CD4-positive, alpha-beta T cell treated with Interleukin-15 for 4 hours (primary cell): ENCODE results near the gene NME3.
"Not testable (repeated sequence)": the region's sequence is repeated elsewhere in the genome, so short reads cannot be mapped to it uniquely, and the experiment has no call there.

ENCODE experiments used
- DNase-seq: peaks from one replicate; pipeline ENCODE4 v3.0.0-alpha.2; 2020; ENCODE audit warnings: low spot score

NME3 gene

DNA sequence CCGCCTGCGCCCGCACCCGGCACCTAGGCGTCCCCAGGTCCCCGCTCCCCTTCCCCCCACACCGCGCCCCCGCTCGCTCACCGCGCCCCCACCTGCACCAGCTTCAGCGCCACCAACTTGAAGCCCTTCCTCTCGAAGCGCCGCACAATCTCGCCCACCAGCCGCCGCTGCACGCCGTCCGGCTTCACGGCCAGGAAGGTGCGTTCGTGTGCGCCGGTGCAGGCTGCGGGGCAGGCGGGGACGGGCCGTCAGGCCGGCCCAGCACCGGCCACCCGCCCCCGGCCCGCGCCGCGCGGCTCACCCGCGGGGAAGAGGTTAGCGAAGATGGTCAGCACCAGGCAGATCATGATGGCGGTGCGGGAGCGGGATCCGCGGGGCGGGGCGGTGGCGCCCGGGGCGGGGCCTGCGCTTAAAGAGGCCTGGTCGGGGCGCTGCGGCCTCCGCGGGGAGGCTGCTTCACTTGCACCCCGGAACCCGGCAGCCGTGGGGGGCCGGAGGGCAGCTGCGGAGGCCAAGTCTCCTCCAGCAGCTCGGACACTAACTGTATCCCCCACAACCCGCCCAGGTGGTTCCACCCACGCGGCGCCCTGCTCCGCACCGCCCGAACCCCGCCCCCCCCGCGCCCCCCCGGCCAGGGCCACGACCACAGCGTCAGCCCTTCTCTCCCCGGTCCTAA is at the start of gene NME3:
Gene NME3 (minus strand): TSS at position 356 of the 676 bp plus-strand sequence. CDS start 9 bp downstream, at position 347.
- DNase-seq = peak; percentile 74

DNA sequence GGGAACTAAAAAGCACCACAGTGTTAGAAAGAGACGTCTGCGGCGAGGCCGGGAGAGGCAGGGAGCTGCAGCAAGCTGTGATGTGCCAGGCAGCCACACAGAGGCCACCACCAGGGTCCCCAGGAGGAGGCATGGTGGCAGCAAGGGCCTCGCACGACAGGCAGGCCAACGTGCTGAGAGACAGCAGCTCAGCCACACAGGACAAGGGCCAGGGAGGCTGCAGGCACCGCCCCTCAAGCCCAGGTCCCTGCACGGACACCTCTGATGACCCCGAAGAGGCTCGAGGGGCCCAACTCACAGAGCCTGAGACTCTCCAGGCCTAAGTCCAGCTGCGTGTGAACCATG is 49.6 kb upstream of the NME3 start:
- DNase-seq = no peak

DNA sequence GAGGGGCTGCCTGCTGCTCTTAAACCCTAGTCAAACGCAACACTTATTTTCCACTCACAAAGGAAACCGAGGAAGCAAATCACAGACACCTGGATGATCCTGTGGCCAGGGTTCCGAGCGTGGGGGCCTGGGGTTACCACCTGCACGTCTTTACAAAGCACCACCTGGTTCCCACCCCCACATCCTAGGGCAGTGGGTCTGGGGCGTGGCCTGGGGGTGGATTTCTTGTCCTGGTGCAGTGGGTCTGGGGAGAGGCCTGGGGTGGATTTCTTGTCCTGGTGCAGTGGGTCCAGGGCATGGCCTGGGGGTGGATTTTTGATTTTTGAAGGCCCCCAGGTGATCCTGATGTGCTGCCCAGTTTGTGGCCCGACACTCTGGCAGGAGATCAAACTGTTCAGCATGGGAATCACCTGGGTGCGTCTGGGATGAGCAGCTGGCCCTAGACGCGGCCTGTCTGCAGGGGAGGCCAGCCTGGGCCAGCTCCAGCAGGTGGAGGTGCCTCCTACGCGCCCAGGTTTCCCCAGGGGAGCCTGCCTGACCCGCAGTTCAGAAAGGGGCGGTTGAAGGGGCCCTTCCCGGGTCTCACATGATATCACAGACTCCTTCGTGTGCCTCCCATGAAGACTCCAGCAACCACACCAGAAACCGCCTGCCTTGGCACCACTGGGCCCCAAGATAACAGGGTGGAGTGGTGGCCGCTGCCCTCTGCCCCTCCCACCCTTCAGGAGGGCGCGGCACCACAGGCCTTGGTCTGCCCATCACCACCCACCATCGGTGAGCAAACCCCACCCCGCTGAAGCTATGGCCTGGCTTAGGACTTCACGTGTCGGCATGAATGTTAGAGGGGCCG is 49.0 kb upstream of the NME3 start:
- no peak for DNase-seq

DNA sequence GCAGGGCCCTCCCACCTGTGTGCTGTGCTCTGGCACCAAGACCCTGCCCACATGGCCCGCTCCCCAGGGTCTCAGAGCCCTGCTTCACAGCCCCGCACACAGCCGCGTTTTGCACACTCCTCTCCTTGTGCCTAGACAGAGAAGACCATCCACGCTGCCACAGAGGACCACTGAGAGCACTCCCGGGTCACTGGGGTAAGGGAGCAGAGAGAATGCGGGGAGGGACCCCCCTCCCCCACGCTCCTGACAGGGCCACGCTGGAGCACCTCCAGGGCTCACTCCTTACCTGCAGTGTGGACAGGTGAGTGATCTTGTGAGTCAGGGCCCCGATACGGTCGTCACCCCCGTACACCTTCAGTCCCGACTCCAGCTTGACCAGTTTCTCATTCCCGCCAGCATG is 48.3 kb upstream of the NME3 start:
- no peak for DNase-seq

DNA sequence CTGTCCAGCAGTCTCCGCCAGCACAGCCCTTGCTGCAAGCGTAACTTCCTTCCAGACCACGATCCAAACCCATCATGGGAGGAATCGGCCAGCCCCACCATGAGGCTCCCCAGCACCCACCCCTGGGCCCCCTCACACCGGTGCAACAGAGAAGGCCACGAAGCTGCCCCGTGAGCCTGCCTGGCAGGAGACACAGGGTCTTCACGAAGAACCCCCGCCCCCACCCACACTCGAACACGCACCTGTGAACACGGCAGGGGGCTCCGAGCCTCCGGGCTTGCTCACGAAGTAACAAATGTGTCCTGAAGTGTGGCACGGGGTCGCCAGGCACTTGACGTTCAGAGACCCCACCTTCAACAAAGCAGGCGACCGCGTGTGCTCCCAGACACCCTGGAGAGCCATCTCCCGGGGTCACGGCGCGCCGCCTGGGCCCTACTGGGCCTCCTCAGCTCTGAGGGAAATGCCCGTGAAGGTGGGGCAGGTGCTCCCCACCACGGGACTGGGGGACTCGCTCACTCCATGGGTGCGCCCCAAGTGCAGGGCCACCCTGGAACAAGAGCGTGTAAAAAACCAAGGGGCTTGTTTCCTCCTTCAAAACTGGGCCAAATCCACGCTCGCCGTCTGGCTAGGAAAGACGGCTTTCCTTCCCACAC is 47.7 kb upstream of the NME3 start:
- no peak for DNase-seq

DNA sequence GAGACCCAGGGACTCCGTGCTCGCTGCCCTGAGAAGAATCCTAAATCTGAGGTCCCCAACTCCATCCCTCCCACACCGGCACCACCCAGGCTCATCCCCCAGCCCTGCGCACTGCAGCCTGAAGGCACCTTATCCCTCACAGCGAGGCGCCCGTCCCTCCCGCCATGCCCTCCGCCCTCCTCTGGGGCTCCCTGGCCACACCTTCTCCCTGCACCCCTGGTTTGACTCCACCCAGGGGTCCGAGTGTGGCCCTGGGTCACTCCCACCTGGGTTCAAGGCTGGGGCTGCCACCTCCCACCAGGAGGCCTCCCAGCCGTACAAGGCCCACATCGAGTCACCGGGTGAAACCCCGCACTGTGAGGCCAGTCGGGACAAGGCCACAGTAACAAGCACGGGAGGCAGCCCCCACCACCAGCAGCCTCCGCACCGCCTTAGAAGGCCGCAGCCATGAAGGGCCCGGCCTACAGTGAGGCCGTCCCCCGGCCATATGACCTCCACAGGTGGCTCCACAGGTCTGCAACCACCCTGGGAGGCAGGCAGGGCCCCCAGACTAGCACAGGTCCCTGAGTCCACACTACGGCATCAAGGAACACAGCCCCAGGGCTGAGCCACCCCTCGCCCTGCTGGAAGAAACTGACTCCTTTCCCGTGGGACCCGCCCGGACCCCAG is 47.0 kb upstream of the NME3 start:
- DNase-seq = no peak

DNA sequence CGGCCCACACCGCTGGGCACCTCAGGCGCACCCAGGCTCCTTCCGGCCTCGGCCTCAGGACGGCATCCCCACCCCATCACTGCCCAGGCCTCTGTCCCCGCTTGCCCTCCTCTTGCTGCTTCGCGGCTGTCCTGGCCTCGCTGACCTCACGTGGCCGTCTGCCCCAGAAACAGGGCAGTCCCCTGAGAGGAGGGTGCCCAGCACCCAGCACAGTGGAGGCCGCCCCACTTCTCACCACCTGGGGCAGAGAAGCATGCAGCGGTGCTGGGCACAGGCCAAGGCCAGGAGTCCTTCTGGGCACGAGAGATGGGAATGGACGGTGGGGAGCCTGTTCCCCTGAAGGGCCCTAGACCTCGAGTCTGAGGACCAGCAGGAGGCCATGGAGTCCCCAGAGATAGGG is 46.4 kb upstream of the NME3 start:
- DNase-seq = no peak

DNA sequence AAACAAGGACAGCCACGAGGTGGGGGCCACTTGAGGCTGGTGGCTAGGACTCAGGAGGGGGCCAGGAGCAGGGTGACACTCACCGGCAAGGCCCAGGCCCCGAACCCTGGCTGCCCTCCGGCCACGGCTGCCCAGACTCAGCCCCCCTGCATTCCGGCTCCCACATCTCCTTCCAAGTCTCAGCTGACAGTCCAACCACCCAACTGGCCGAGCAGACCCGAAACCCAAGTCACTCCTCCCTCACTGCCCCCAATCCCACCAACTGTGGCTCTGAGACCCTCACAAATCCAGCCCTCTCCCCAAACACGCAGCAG is 45.9 kb upstream of the NME3 start:
- DNase-seq = no peak

DNA sequence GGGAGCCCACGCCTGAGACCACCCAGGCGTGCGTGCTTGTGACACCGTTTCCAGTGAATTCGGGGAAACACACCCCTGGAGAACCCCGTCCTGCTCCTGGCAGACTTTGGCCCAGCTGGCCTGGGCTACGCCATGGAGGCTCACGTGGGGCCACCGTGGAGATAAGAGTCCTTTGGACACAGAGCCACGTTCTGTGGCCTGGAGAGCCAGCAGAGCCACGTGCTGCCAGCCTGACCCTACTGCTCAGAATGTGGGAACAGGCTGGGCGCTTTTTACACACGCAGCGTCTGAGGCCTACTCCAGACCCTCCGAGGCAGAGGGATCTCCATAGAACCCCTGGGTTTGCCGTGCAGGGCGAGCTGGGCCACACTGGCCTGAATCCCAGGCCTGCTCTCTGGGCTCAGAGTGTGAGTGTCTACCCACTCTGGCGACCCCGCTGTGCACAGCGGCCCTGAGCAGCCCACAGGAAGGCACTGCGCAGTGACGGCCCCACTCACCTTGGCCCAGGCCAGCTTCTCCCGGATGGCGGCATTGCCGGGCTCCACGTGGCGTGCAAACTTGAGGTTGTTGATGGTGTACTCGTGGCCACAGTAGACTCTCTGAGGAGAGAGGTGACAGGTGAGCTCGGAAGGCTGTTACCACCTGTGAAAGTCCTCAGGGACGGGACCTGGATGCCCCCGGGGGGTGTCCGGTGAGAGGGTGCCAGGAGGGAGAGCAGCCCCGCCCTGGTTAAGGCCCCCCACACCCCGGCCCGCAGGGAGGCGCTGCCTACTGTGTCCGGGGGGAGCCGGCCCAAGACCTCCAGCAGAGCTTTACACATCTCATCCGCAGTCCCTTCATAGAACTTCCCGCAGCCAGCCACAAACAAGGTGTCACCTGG is 45.3 kb upstream of the NME3 start:
- DNase-seq = no peak

DNA sequence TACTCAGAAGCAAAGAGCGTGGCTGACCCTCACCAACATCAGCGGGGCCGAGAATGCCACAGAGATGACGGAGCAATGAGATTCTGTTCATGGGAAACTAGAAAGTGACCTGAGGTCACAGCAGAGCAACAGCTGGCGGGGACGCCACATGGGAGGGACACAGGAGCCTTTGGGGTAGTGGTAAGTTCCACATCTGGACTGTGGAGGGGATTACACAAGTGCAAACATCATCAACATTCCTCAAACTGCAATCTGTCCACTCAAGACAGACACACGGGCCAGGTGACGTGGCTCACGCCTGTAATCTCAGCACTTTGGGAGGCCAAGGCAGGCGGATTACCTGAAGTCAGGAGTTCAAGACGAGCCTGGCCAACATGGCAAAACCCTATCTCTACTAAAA is 44.1 kb upstream of the NME3 start:
- no peak for DNase-seq

DNA sequence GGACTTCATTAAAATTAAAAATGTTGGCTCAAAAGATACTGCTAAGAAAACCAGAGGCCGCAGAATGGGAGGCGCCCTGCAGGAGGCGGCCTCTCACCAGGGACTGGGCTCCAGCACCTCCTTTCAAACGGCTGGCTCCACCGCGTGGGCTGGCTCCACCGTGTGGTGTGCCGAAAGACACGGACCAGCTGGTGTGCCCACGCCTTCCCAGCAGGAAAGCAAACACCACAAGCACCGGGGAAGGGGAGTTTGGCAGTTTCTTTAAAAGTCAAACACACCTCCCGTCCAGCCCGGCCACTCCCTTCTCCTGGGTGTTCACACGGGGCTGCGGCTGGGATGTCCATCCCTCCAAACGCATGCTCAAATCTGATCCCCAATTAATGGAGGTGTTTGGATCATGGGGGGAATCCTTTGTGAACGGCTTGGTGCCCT is 41.4 kb upstream of the NME3 start:
- DNase-seq = peak; percentile 17

DNA sequence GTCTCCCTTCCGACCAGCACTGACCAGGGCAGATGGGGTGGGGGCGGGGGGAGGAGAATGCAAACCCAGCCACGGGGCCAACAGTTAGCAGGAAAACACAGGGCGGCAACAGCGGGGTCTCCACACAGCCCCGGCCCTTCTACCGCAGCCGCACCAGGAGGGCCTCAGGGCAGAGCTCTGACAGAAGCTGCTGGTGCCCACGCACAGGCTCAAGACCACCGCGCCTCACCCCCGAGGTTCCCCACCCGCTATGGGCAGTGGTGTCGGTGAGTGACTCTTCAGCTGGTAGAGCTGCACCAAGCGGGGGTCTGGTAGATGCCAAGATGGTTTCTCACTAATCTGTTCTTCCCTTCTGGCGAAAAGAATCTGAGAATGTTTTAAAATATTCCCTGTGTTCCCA is 39.2 kb upstream of the NME3 start:
- DNase-seq = no peak

DNA sequence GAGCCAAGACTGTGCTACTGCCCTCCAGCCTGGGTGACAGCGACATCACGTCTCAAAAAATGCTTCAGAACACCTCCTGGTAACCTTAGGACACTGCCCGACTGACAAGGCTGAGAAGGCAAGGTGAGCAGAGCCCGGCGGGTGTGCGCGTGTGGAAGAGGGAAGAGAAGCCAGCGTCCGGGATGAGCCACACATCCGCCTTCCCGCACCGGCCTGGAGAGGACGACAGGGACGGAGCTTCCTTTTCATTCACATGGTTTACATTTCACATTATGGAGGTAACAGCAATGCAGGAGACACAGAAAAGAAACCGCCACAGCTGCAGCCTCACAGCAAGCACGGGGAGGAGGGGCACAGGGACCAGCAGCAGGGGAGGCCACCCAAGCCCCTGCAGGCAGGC is 38.8 kb upstream of the NME3 start:
- no peak for DNase-seq

DNA sequence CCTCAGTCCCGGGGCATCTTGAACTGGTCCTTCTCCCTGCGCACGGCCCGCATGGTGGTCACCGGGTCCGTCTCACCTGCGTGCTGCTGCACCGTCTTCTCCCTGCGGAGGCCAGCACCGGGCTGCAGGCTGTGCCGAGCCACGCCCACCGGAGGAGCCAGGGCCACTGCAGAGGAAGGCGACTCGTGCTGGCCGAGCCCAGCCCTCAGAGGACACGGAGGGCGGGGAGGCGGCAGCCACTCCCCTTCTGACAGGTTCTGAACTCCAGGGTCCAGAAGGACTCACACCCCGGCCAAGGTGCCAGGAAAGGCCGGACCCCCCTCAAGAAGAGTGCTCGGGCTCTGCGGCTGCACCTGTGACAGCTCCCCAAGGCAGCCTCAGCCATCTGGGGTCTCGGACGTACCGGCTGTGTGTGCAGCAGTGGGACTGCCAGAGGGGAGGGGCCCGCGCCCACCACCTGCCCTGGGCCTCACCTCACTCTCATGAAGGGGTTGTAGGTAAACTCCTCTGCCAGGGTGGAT is 38.0 kb upstream of the NME3 start:
- DNase-seq = no peak

DNA sequence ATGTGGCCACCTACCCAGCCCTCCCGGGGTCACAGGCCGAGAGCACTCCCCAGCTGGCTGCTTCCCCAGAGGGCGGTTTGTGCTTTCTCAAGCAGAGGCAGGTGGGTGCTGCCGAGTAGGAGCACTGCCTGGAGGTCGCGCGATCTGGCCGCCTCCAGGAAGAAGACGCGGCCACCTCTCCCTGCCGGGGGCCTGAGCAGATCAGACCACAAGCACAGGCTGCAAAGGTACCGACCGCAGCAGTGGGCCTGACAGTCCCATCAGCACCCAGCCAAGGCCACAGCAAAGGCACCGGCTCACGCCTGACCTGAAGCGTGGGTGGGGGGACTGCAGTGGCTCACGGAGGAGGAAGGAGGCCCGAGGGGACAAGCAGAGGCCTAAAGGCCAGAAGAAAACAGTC is 37.3 kb upstream of the NME3 start:
- no peak for DNase-seq

DNA sequence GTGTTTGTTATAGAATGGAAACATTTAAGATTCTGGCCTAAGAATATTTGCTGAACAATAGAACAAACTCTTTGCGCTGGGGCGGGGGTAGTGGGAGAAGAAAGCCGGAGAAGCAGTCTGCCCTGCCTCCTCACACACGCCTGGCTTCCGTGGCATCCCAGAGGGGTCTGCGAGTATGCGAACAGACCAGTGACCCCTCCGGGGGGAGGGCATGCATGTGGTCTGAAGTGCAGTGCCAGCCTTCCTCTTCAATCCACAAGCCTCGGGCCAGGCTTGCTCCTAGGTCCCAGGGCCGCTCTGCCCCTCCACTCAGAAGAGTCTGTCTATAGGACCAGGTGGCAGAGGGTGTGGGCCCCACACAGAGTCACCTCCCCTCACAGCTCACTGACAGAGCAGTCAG is 36.3 kb upstream of the NME3 start:
- no peak for DNase-seq

DNA sequence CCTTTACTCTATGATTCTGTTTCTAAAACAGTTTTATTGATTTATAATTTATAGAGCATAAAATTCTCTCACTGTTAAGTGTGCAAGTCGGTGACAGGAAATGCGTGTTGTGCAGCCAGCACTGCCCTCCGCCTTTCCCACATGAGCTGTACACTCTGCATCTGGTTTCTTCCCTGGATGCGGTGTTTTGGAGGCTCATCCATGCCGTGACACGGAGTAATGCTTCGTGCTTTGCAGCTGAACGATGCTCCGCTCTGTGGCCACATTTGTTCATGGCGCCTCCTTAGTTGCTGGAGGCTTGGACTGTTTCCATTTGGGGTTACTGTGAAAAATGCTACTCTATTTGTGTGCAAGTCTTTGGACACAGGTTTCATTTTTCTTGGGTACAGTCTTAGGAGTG is 29.4 kb upstream of the NME3 start:
- no peak for DNase-seq

DNA sequence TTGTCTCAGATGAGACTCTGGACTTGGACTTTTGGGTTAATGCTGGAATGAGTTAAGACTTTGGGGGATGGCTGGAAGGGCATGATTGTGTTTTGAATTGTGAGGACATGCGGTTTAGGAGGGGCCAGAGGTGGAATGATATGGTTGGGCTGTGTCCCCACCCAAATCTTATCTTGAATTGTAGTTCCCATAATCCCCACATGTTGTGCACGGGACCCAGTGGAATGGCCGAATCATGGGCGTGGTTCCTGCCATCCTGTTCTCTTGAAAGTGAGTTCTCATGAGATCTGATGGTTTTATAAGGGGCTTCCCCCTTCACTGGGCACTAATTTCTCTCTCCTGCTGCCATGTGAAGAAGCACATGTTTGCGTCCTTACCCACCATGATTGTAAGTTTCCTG is 27.9 kb upstream of the NME3 start:
- not testable (repeated sequence) for DNase-seq

DNA sequence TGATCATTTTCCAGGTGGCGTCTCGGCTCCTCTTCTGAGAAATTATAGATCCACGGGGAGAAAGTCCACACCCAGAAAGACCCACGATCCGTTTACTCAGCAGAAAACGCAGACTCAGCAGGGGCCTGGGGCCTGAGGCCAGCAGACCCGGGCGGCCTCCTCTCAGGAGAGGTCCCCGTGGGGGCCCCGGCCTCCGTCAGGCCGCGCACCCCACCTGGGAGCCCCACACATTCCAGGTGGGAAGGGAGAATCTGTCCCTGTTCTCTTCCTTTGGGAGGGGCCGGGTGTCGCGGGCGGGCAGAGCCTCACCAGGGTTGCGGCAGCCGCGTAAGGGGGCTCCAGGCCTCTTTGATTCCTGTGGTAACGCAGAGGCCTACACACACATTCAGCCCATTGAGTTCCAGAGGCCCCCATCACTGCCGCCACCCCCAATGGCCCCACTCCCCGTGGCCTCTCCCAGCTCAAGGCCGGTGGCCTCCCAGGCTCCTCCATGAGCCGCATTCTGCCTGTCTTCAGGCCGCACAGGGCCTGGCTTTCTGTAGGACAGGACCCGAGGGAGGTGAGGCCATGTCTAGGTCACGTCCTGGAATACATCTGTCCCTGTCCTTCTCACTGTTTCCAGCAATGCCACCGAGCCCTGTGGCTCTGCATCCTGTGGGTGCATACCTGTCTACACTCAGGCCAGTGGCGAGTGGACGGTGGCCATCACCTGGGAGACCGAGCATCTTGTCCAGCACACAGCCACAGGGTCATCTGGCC is 23.7 kb upstream of the NME3 start:
- no peak for DNase-seq

DNA sequence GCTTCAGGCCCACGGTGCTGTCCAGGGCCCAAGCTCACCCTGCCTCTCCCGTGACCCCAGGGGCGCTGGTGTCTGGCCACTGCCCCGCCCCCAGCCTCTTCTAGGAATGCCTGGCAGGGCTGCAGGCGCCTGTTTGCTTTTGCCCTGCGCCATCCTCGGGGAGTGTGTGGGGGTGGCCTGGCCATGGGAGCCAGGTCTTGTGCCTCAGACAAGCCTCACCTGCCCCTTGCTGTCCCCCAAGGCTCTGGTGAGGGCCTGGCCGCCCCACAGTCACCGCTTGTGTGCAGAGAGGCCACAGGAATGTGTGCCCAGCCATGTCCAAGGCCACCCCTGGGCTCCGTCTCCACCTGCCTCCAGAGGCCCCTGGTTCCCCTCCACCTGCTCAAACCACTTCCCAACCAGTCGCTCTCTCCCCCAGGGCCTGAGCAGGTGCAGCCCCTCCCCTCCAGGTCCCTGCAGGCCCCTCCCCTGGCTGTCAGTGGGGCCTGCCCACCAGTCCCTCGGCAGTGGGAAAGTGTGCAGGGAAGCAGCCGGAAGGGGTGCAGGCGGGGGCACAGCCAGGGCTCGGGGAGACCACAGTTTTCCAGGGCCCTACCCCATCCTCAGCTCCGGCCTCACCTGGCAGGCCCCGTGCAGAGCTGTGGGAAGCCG is 23.0 kb upstream of the NME3 start:
- no peak for DNase-seq
